HG03432 (cell line): Measurements from ENCODE around the gene FAM131B.
A peak's percentile ranks its signal among the peaks of the same experiment; 100 is the strongest.

Experiments
- ATAC-seq: cut with Tn5 transposase; IDR thresholded peaks from one replicate; pipeline ENCODE4 v1.9.1; 2021; ENCODE audit warnings: mild to moderate bottlenecking, moderate library complexity; ENCODE audit not compliant: unreplicated experiment

FAM131B gene

GRCh38 chr7:143360788-143361551 is 1.5 kb downstream of the FAM131B start:
- no peak for ATAC-seq

- ATAC-seq: no peak
Observed at GRCh38 chr7:143359771-143360353, 2.7 kb downstream of the FAM131B start.

GRCh38 chr7:143358626-143359025 is 3.9 kb downstream of the FAM131B start:
- no peak for ATAC-seq

GRCh38 chr7:143356414-143357050 is 6.0 kb downstream of the FAM131B start:
- ATAC-seq: no peak

- no peak for ATAC-seq
Observed at GRCh38 chr7:143355450-143356385, 6.8 kb downstream of the FAM131B start.

GRCh38 chr7:143354965-143355364 is 7.5 kb downstream of the FAM131B start:
- ATAC-seq: no peak

GRCh38 chr7:143354376-143354775 is 8.1 kb downstream of the FAM131B start:
- ATAC-seq: no peak

- ATAC-seq: no peak
Observed at GRCh38 chr7:143352531-143353002, 9.9 kb downstream of the FAM131B start.

- no peak for ATAC-seq
Observed at GRCh38 chr7:143351574-143351973, 10.9 kb downstream of the FAM131B start.

GRCh38 chr7:143351060-143351459 is 11.5 kb downstream of the FAM131B start:
- no peak for ATAC-seq

- ATAC-seq: no peak
Observed at GRCh38 chr7:143347950-143348349, 14.6 kb downstream of the FAM131B start.

GRCh38 chr7:143346018-143346417 is 16.5 kb downstream of the FAM131B start:
- ATAC-seq: no peak

- peak; percentile 59 for ATAC-seq
Observed at GRCh38 chr7:143345428-143345900, 17.0 kb downstream of the FAM131B start.

GRCh38 chr7:143343596-143343995 is 18.9 kb downstream of the FAM131B start:
- ATAC-seq: no peak

GRCh38 chr7:143341842-143342241 is 20.7 kb downstream of the FAM131B start:
- ATAC-seq: no peak

- ATAC-seq: no peak
Observed at GRCh38 chr7:143337216-143337615, 25.3 kb downstream of the FAM131B start.

GRCh38 chr7:143334244-143334643 is 28.3 kb downstream of the FAM131B start:
- no peak for ATAC-seq

GRCh38 chr7:143331179-143331801 is 31.2 kb downstream of the FAM131B start:
- no peak for ATAC-seq

GRCh38 chr7:143329471-143330170 is 32.9 kb downstream of the FAM131B start:
- ATAC-seq: no peak

- ATAC-seq: peak; percentile 59
Observed at GRCh38 chr7:143327903-143328302, 34.6 kb downstream of the FAM131B start.
